ENCODE measurements around the gene TRABD.

Gene TRABD

GRCh38 chr22:50196256-50196655 is 10.5 kb downstream of the TRABD start:
- no peak for DNase-seq
- H3F3A ChIP-seq (ENCODE audit: insufficient read depth, low read length) = 0 out of 2 replicates have a peak, but pooled peaks cover 11% of the 10 kb centered on the region
- H3K9me3 ChIP-seq (replicated peaks; ENCODE audit: insufficient read depth, low read length) = no peaks in the 10 kb centered on the region
- no peaks in the 10 kb centered on the region for H4K20me1 ChIP-seq (ENCODE audit: insufficient read depth, low read length)
- H3K9ac ChIP-seq (ENCODE audit: low read length) = no peak overlapping the region
- no peaks in the 10 kb centered on the region; the same call in 1 of the 2 replicates for H3K36me3 ChIP-seq (replicated peaks; ENCODE audit: insufficient read depth, low read length)
- no peak overlapping the region for H3K4me3 ChIP-seq (ENCODE audit: low read length)
- no peaks in the 10 kb centered on the region for H3K9me2 ChIP-seq (replicated peaks; ENCODE audit: insufficient read depth, low read length)
- H3K27me3 ChIP-seq (replicated peaks; ENCODE audit: insufficient read depth, low read length) = no peaks in the 10 kb centered on the region
- peaks cover 35% of the 10 kb centered on the region for H3K79me2 ChIP-seq (ENCODE audit: low read length)
- H3K4me1 ChIP-seq (ENCODE audit: low read length) = peaks cover 2% of the 10 kb centered on the region
- H3K4me2 ChIP-seq (ENCODE audit: low read depth, low read length) = no peak overlapping the region
- H2AFZ ChIP-seq (ENCODE audit: low read length) = no peak overlapping the region
- H3K27ac ChIP-seq (ENCODE audit: low read length) = no peak overlapping the region
- TF ChIP-seq EZH2 (optimal IDR thresholded peaks at IDR 0.05; ENCODE audit: low read depth, low read length) (no peak), EZH2phosphoT487 (IDR thresholded peaks at IDR 0.05; ENCODE audit: low read length) (no peak), CTCF (IDR thresholded peaks at IDR 0.05; ENCODE audit: low read length) (no peak)

- no peak overlapping the region for H3K9ac ChIP-seq (ENCODE audit: low read length)
- H3K4me2 ChIP-seq (ENCODE audit: low read depth, low read length) = no peak overlapping the region
- peaks cover 5% of the 10 kb centered on the region; the same call in 1 of the 2 replicates for H3K4me1 ChIP-seq (ENCODE audit: low read length)
- no peaks in the 10 kb centered on the region; the same call in 1 of the 2 replicates for H3K36me3 ChIP-seq (replicated peaks; ENCODE audit: insufficient read depth, low read length)
- H3K27ac ChIP-seq (ENCODE audit: low read length) = no peak overlapping the region
- 0 out of 2 replicates have a peak, but pooled peaks cover 9% of the 10 kb centered on the region for H3F3A ChIP-seq (ENCODE audit: insufficient read depth, low read length)
- DNase-seq = no peak
- no peak for TF ChIP-seq EZH2 (optimal IDR thresholded peaks at IDR 0.05; ENCODE audit: low read depth, low read length)
- no peak for TF ChIP-seq EZH2phosphoT487 (IDR thresholded peaks at IDR 0.05; ENCODE audit: low read length)
- TF ChIP-seq CTCF (IDR thresholded peaks at IDR 0.05; ENCODE audit: low read length) = no peak
- H3K4me3 ChIP-seq (ENCODE audit: low read length) = no peak overlapping the region
- peaks cover 33% of the 10 kb centered on the region for H3K79me2 ChIP-seq (ENCODE audit: low read length)
- no peaks in the 10 kb centered on the region for H3K9me3 ChIP-seq (replicated peaks; ENCODE audit: insufficient read depth, low read length)
- H2AFZ ChIP-seq (ENCODE audit: low read length) = no peak overlapping the region
- no peaks in the 10 kb centered on the region for H3K9me2 ChIP-seq (replicated peaks; ENCODE audit: insufficient read depth, low read length)
- H4K20me1 ChIP-seq (ENCODE audit: insufficient read depth, low read length) = no peaks in the 10 kb centered on the region
- H3K27me3 ChIP-seq (replicated peaks; ENCODE audit: insufficient read depth, low read length) = no peaks in the 10 kb centered on the region
These were observed 11.5 kb downstream of the TRABD start for GRCh38 chr22:50197000-50197800.

GRCh38 chr22:50197856-50198623 is 12.3 kb downstream of the TRABD start:
- H3K4me3 ChIP-seq (ENCODE audit: low read length) = no peak overlapping the region
- no peaks in the 10 kb centered on the region for H3K9me3 ChIP-seq (replicated peaks; ENCODE audit: insufficient read depth, low read length)
- H3K4me1 ChIP-seq (ENCODE audit: low read length) = peaks cover 7% of the 10 kb centered on the region; the same call in 1 of the 2 replicates
- no peak overlapping the region for H3K9ac ChIP-seq (ENCODE audit: low read length)
- no peak for DNase-seq
- H3K4me2 ChIP-seq (ENCODE audit: low read depth, low read length) = no peak overlapping the region
- H3F3A ChIP-seq (ENCODE audit: insufficient read depth, low read length) = 0 out of 2 replicates have a peak, but pooled peaks cover 9% of the 10 kb centered on the region
- no peaks in the 10 kb centered on the region; the same call in 1 of the 2 replicates for H3K36me3 ChIP-seq (replicated peaks; ENCODE audit: insufficient read depth, low read length)
- H4K20me1 ChIP-seq (ENCODE audit: insufficient read depth, low read length) = no peaks in the 10 kb centered on the region
- peaks cover 33% of the 10 kb centered on the region for H3K79me2 ChIP-seq (ENCODE audit: low read length)
- no peaks in the 10 kb centered on the region for H3K27me3 ChIP-seq (replicated peaks; ENCODE audit: insufficient read depth, low read length)
- no peak overlapping the region for H2AFZ ChIP-seq (ENCODE audit: low read length)
- H3K27ac ChIP-seq (ENCODE audit: low read length) = no peak overlapping the region
- H3K9me2 ChIP-seq (replicated peaks; ENCODE audit: insufficient read depth, low read length) = no peaks in the 10 kb centered on the region
- TF ChIP-seq CTCF (IDR thresholded peaks at IDR 0.05; ENCODE audit: low read length) (no peak), EZH2phosphoT487 (IDR thresholded peaks at IDR 0.05; ENCODE audit: low read length) (no peak), EZH2 (optimal IDR thresholded peaks at IDR 0.05; ENCODE audit: low read depth, low read length) (no peak)
